H1 (cell line): Measurements from ENCODE around the gene VPS72.

Experiments
- CREB1 ChIP-seq: IDR thresholded peaks from 2 replicates; pipeline ENCODE4 v1.6.1; 2012; ENCODE audit warnings: inconsistent platforms
- GABPA ChIP-seq: IDR thresholded peaks from 2 replicates; pipeline ENCODE4 v1.6.1; 2011; ENCODE audit warnings: mild to moderate bottlenecking, low read length, moderate library complexity, borderline replicate concordance; ENCODE audit not compliant: insufficient read depth
- HDAC2 ChIP-seq, 2 experiments: fragments of 300-600 bp in 1 of 2; sonication (generic) in 1 of 2; IDR thresholded peaks; 2 replicates each; pipeline ENCODE4 v1.6.1; 2011 to 2012; ENCODE audit warnings: low read depth in 2 of 2, low read length in 2 of 2, mild to moderate bottlenecking in 2 of 2, moderate library complexity in 2 of 2, borderline replicate concordance in 1 of 2, inconsistent platforms in 1 of 2
- JUND ChIP-seq: IDR thresholded peaks from 2 replicates; pipeline ENCODE4 v1.6.1; 2011; ENCODE audit warnings: mild to moderate bottlenecking, improper control_type of control experiment, low read length
- NRF1 ChIP-seq: IDR thresholded peaks from 2 replicates; pipeline ENCODE4 v1.6.1; 2011; ENCODE audit warnings: mild to moderate bottlenecking, low read depth, low read length, improper control_type of control experiment
- POLR2A ChIP-seq, 2 experiments: IDR thresholded peaks; 1 replicate in 1 of 2; 2 replicates in 1 of 2; pipeline ENCODE4 v1.6.1; 2011; ENCODE audit warnings: low read depth in 2 of 2, low read length in 2 of 2, mild to moderate bottlenecking in 2 of 2; ENCODE audit errors: control extremely low read depth in 1 of 2
- POLR2AphosphoS5 ChIP-seq: IDR thresholded peaks from 2 replicates; pipeline ENCODE4 v1.6.1; 2011; ENCODE audit warnings: low read depth, low read length
- RAD21 ChIP-seq, 2 experiments: IDR thresholded peaks in 1 of 2; conservative IDR thresholded peaks in 1 of 2; 2 replicates each; pipeline ENCODE4 v1.6.1; 2011; ENCODE audit warnings: low read depth in 2 of 2, low read length in 2 of 2, improper control_type of control experiment in 1 of 2, inconsistent platforms in 1 of 2, mild to moderate bottlenecking in 1 of 2, moderate library complexity in 1 of 2
- SP1 ChIP-seq: IDR thresholded peaks from 2 replicates; pipeline ENCODE4 v1.6.1; 2011; ENCODE audit warnings: low read depth, low read length
- SUZ12 ChIP-seq: fragments of 200-600 bp; sonication (generic); IDR thresholded peaks from 2 replicates; pipeline ENCODE4 v1.6.1; 2012; ENCODE audit warnings: mild to moderate bottlenecking, inconsistent platforms, low read length, moderate library complexity, mixed read lengths
- TF ChIP-seq, protein P1 (sequence below), 3 experiments: IDR thresholded peaks; 1 replicate in 2 of 3; 2 replicates in 1 of 3; pipeline versions ENCODE4 v1.5.1 to v1.6.1; 2011; ENCODE audit warnings: low read length in 3 of 3, mild to moderate bottlenecking in 3 of 3, inconsistent platforms in 2 of 3, low read depth in 1 of 3, moderate library complexity in 1 of 3; ENCODE audit not compliant: insufficient read depth in 1 of 3; ENCODE audit errors: control extremely low read depth in 1 of 3
- TF ChIP-seq, protein P2 (sequence below): IDR thresholded peaks from 2 replicates; pipeline ENCODE4 v1.6.1; 2011; ENCODE audit warnings: low read depth, mild to moderate bottlenecking, low read length; ENCODE audit not compliant: insufficient read depth
- TF ChIP-seq, protein P3 (sequence below): IDR thresholded peaks from 2 replicates; pipeline ENCODE4 v1.6.1; 2012; ENCODE audit warnings: low read length, inconsistent platforms

DNA sequence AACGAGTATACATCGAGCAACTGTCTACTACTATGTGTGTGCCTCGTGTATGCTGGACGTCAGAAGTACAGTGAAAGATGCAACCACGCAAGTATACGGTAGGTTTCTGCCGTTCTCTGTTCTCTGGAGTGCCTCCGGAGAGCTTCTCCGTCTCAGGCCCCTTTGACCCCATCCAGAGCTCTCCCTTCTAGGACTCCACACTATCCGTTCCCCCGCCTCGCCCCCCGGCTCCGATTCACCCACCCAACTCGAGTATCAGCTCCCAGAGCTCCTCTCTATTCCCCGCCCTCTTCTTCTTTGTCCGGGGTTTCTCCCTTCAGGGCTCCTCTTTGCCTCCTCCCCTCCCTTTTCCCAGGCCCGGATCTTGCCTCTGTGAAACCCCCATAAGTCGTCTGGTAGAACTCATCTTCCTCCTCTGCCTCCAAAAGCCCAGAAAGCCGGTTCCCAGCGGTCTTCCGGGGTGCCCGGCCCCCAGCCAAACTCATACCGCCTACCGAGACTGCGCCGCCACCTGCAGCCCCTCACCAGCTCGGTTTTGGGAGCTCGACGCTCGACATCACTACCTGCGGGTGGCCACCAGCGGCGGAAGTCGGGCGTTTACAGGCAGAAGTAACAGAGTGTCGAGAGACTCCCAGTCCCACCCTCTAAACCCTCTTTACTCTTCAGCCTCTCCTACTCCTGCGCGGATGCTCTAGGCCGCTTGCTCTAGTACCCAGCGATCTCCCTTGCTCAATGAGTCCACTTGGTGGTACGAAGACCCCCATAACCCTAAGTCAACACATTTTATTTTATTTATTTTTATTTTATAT lies at the start of gene VPS72:
- TF ChIP-seq, protein P1, sequence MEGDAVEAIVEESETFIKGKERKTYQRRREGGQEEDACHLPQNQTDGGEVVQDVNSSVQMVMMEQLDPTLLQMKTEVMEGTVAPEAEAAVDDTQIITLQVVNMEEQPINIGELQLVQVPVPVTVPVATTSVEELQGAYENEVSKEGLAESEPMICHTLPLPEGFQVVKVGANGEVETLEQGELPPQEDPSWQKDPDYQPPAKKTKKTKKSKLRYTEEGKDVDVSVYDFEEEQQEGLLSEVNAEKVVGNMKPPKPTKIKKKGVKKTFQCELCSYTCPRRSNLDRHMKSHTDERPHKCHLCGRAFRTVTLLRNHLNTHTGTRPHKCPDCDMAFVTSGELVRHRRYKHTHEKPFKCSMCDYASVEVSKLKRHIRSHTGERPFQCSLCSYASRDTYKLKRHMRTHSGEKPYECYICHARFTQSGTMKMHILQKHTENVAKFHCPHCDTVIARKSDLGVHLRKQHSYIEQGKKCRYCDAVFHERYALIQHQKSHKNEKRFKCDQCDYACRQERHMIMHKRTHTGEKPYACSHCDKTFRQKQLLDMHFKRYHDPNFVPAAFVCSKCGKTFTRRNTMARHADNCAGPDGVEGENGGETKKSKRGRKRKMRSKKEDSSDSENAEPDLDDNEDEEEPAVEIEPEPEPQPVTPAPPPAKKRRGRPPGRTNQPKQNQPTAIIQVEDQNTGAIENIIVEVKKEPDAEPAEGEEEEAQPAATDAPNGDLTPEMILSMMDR (IDR thresholded peaks at IDR 0.05; ENCODE audit: control extremely low read depth in 1 of 3, insufficient read depth in 1 of 3, low read depth in 1 of 3, low read length in 3 of 3) = no peak
- TF ChIP-seq RAD21 (IDR thresholded peaks at IDR 0.05 in 1 of 2, conservative IDR thresholded peaks at IDR 0.05 in 1 of 2; ENCODE audit: low read depth in 2 of 2, low read length in 2 of 2) (no peak), GABPA (peak; percentile 70; the same call in 1 of the 2 replicates), SUZ12 (no peak), POLR2AphosphoS5 (peak; percentile 82; the same call in 1 of the 2 replicates), JUND (no peak), CREB1 (peak; percentile 66), POLR2A (IDR thresholded peaks at IDR 0.05; ENCODE audit: control extremely low read depth in 1 of 2, low read depth in 2 of 2, low read length in 2 of 2) (peak; percentile 75 to 89), SP1 (peak; percentile 76), HDAC2 (IDR thresholded peaks at IDR 0.05; ENCODE audit: borderline replicate concordance in 1 of 2, low read depth in 2 of 2, low read length in 2 of 2) (no peak), NRF1 (no peak)
- TF ChIP-seq, protein P2, sequence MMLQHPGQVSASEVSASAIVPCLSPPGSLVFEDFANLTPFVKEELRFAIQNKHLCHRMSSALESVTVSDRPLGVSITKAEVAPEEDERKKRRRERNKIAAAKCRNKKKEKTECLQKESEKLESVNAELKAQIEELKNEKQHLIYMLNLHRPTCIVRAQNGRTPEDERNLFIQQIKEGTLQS = no peak
- TF ChIP-seq, protein P3, sequence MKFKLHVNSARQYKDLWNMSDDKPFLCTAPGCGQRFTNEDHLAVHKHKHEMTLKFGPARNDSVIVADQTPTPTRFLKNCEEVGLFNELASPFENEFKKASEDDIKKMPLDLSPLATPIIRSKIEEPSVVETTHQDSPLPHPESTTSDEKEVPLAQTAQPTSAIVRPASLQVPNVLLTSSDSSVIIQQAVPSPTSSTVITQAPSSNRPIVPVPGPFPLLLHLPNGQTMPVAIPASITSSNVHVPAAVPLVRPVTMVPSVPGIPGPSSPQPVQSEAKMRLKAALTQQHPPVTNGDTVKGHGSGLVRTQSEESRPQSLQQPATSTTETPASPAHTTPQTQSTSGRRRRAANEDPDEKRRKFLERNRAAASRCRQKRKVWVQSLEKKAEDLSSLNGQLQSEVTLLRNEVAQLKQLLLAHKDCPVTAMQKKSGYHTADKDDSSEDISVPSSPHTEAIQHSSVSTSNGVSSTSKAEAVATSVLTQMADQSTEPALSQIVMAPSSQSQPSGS = peak; percentile 63; the same call in 1 of the 2 replicates
